HS-5 (cell line): ENCODE data around the gene ZNF580.

ENCODE experiments used
- DNase-seq: peaks from one replicate; pipeline ENCODE4 v3.0.0-alpha.2; 2012; ENCODE audit warnings: low read depth

The ZNF580 gene

GRCh38 chr19:55640577-55641425, at the start of gene ZNF580:
TSS of gene ZNF580 (plus strand) at chr19:55641002. CDS start at chr19:55642509, 1,507 bp downstream.
- no peak for DNase-seq

- no peak for DNase-seq
Measured at GRCh38 chr19:55591555-55591954, 49.2 kb upstream of the ZNF580 start.

- no peak for DNase-seq
Measured at GRCh38 chr19:55592391-55593090, 48.3 kb upstream of the ZNF580 start.

GRCh38 chr19:55593096-55593772, 47.6 kb upstream of the ZNF580 start:
- DNase-seq: no peak

GRCh38 chr19:55594996-55595545, 45.7 kb upstream of the ZNF580 start:
- no peak for DNase-seq

- DNase-seq: no peak
Measured at GRCh38 chr19:55596304-55596703, 44.5 kb upstream of the ZNF580 start.

GRCh38 chr19:55597501-55597921, 43.3 kb upstream of the ZNF580 start:
- DNase-seq: no peak

GRCh38 chr19:55598034-55598433, 42.8 kb upstream of the ZNF580 start:
- DNase-seq: no peak

GRCh38 chr19:55598719-55599467, 41.9 kb upstream of the ZNF580 start:
- peak; percentile 82 for DNase-seq

GRCh38 chr19:55599468-55599841, 41.3 kb upstream of the ZNF580 start, which contains the start of gene FIZ1:
TSS of gene FIZ1 (minus strand) at chr19:55599517. CDS start at chr19:55597865, 1,652 bp downstream.
- DNase-seq: peak; percentile 96

- DNase-seq: peak; percentile 87
Measured at GRCh38 chr19:55599842-55600661, 40.8 kb upstream of the ZNF580 start, which contains the start of gene ZNF524. TSS of gene ZNF524 (plus strand) at chr19:55600288. CDS start at chr19:55602113, 1,825 bp downstream.

GRCh38 chr19:55600662-55601028, 40.2 kb upstream of the ZNF580 start:
- no peak for DNase-seq

GRCh38 chr19:55601084-55601483, 39.7 kb upstream of the ZNF580 start:
- DNase-seq: no peak

- no peak for DNase-seq
Measured at GRCh38 chr19:55602104-55603001, 38.4 kb upstream of the ZNF580 start.

GRCh38 chr19:55603115-55603514, 37.7 kb upstream of the ZNF580 start:
- DNase-seq: no peak

- no peak for DNase-seq
Measured at GRCh38 chr19:55603581-55604292, 37.1 kb upstream of the ZNF580 start.

- peak; percentile 90 for DNase-seq
Measured at GRCh38 chr19:55605207-55605636, 35.6 kb upstream of the ZNF580 start.

- peak; percentile 61 for DNase-seq
Measured at GRCh38 chr19:55605637-55606470, 34.9 kb upstream of the ZNF580 start, which contains the start of gene ZNF865. TSS of gene ZNF865 (plus strand) at chr19:55605647. CDS start at chr19:55613619, 7,972 bp downstream.
